IMR-90 (cell line): ENCODE results near the gene KRTAP4-9. TPM values are rescaled to one million over a fixed set of nuclear protein-coding genes. Genes with fewer than 3 reads are reported as not detected.

Experiments
- ATAC-seq: fragments of 200-7000 bp; cut with Tn5 transposase; 2 replicates; pipeline ENCODE4 v1.9.1; 2020; ENCODE audit warnings: low read depth, mild to moderate bottlenecking, moderate library complexity
- BruUV-seq: library from RNA; stranded (reverse); fragments of 400-500 nt; replicated peaks from 2 replicates; lab custom pipeline; 2021; lab: Mats Ljungman, UMichigan
- CTCF ChIA-PET: fragments of 300-600 bp; formaldehyde crosslinking; extraction: SDS; loops from one replicate; lab custom pipeline; 2021; ENCODE audit warnings: antibody characterized with exemption; lab: Yijun Ruan, JAX
- POLR2A ChIA-PET: fragments of 300-600 bp; sonication (Branson Sonifier 250); formaldehyde crosslinking; loops from one replicate; lab custom pipeline; 2022; ENCODE audit warnings: antibody characterized with exemption; ENCODE audit not compliant: unreplicated experiment; lab: Charles Lee
- DNase-seq: peaks from one replicate; pipeline ENCODE4 v3.0.0; 2013
- H2AFZ ChIP-seq: replicated peaks from 2 replicates; pipeline ENCODE3; 2013; ENCODE audit warnings: low read length, mild to moderate bottlenecking; ENCODE audit not compliant: poor library complexity
- H2AK5ac ChIP-seq: 2 replicates; pipeline ENCODE4 v1.6.1; 2013; ENCODE audit warnings: low read depth, low read length, inconsistent platforms
- H2AK9ac ChIP-seq: replicated peaks from 2 replicates; pipeline ENCODE3; 2013; ENCODE audit warnings: mild to moderate bottlenecking, low read depth, low read length, moderate library complexity; ENCODE audit not compliant: poor library complexity
- H2BK120ac ChIP-seq: 2 replicates; pipeline ENCODE4 v1.6.1; 2013; ENCODE audit warnings: low read depth, low read length, inconsistent platforms
- H2BK15ac ChIP-seq: 3 replicates; pipeline ENCODE4 v1.6.1; 2013; ENCODE audit warnings: low read depth, low read length, inconsistent platforms
- H2BK20ac ChIP-seq: 2 replicates; pipeline ENCODE4 v1.6.1; 2013; ENCODE audit warnings: low read depth, mild to moderate bottlenecking, inconsistent platforms, low read length, moderate library complexity
- H2BK5ac ChIP-seq: 2 replicates; pipeline ENCODE4 v1.6.1; 2013; ENCODE audit warnings: mild to moderate bottlenecking, low read depth, low read length, inconsistent platforms; ENCODE audit not compliant: poor library complexity, severe bottlenecking
- H3K14ac ChIP-seq: replicated peaks from 2 replicates; pipeline ENCODE4 v1.6.1; 2013; ENCODE audit warnings: low read depth, low read length, inconsistent platforms
- H3K18ac ChIP-seq: 2 replicates; pipeline ENCODE4 v1.6.1; 2013; ENCODE audit warnings: low read depth, low read length, control low read depth
- H3K23ac ChIP-seq: 2 replicates; pipeline ENCODE4 v1.6.1; 2013; ENCODE audit warnings: low read depth, low read length, inconsistent platforms
- H3K27ac ChIP-seq: 2 replicates; pipeline ENCODE4 v1.5.1; 2013; ENCODE audit warnings: mild to moderate bottlenecking, control low read depth, low read length; ENCODE audit not compliant: insufficient read depth
- H3K27me3 ChIP-seq: 2 replicates; pipeline ENCODE4 v1.6.1; 2013; ENCODE audit warnings: low read length; ENCODE audit not compliant: control insufficient read depth, insufficient read depth
- H3K36me3 ChIP-seq: 2 replicates; pipeline ENCODE4 v1.6.1; 2013; ENCODE audit warnings: low read length, mixed read lengths; ENCODE audit not compliant: control insufficient read depth, insufficient read depth
- H3K4ac ChIP-seq: 2 replicates; pipeline ENCODE4 v1.6.1; 2013; ENCODE audit warnings: low read depth, low read length, inconsistent platforms
- H3K4me1 ChIP-seq: 2 replicates; pipeline ENCODE4 v1.6.1; 2013; ENCODE audit warnings: low read length, mixed read lengths; ENCODE audit not compliant: control insufficient read depth, insufficient read depth
- H3K4me2 ChIP-seq: 2 replicates; pipeline ENCODE4 v1.6.1; 2013; ENCODE audit warnings: low read depth, mild to moderate bottlenecking, control low read depth, low read length, moderate library complexity
- H3K4me3 ChIP-seq: 2 replicates; pipeline ENCODE4 v1.5.1; 2013; ENCODE audit warnings: low read depth, mild to moderate bottlenecking, control low read depth, low read length, moderate library complexity; ENCODE audit not compliant: insufficient read depth
- H3K56ac ChIP-seq: 2 replicates; pipeline ENCODE4 v1.6.1; 2013; ENCODE audit warnings: low read length, inconsistent platforms; ENCODE audit not compliant: insufficient read depth; ENCODE audit errors: extremely low read depth
- H3K79me1 ChIP-seq, 2 experiments: 2 replicates each; pipeline ENCODE4 v1.6.1; 2013; ENCODE audit warnings: low read length in 2 of 2, inconsistent platforms in 1 of 2, low read depth in 1 of 2
- H3K9ac ChIP-seq: 2 replicates; pipeline ENCODE4 v1.6.1; 2013; ENCODE audit warnings: low read depth, low read length, control low read depth
- H3K9me1 ChIP-seq: 2 replicates; pipeline ENCODE4 v1.6.1; 2013; ENCODE audit warnings: low read length, inconsistent platforms; ENCODE audit not compliant: insufficient read depth
- H3K9me3 ChIP-seq: 2 replicates; pipeline ENCODE4 v1.6.1; 2013; ENCODE audit warnings: low read length; ENCODE audit not compliant: control insufficient read depth, insufficient read depth
- H4K20me1 ChIP-seq: 2 replicates; pipeline ENCODE4 v1.6.1; 2013; ENCODE audit warnings: low read length, inconsistent platforms; ENCODE audit not compliant: insufficient read depth
- H4K5ac ChIP-seq: 2 replicates; pipeline ENCODE4 v1.6.1; 2013; ENCODE audit warnings: mild to moderate bottlenecking, low read depth, low read length, control low read depth
- H4K8ac ChIP-seq, 2 experiments: 2 replicates each; pipeline ENCODE4 v1.6.1; 2013; ENCODE audit warnings: low read depth in 2 of 2, low read length in 2 of 2, control low read depth in 1 of 2, inconsistent platforms in 1 of 2
- H4K91ac ChIP-seq: 2 replicates; pipeline ENCODE4 v1.6.1; 2013; ENCODE audit warnings: low read depth, low read length, inconsistent platforms; ENCODE audit not compliant: insufficient read depth
- BHLHE40 ChIP-seq: fragments of 150-350 bp; IDR thresholded peaks from 2 replicates; pipeline ENCODE4 v1.6.1; 2016; ENCODE audit warnings: mild to moderate bottlenecking, low read depth, low read length
- CEBPB ChIP-seq: IDR thresholded peaks from 2 replicates; pipeline ENCODE4 v1.6.1; 2012; ENCODE audit warnings: low read depth, low read length, improper control_type of control experiment
- CHD1 ChIP-seq: IDR thresholded peaks from 2 replicates; pipeline ENCODE4 v1.6.1; 2012; ENCODE audit warnings: low read depth, low read length, improper control_type of control experiment
- MAZ ChIP-seq: IDR thresholded peaks from 2 replicates; pipeline ENCODE4 v1.6.1; 2012; ENCODE audit warnings: low read depth, mild to moderate bottlenecking, low read length, improper control_type of control experiment, moderate library complexity, borderline replicate concordance
- MXI1 ChIP-seq: IDR thresholded peaks from 2 replicates; pipeline ENCODE4 v1.6.1; 2012; ENCODE audit warnings: low read depth, mild to moderate bottlenecking, low read length, moderate library complexity, borderline replicate concordance
- NFE2L2 ChIP-seq: fragments of 150-350 bp; IDR thresholded peaks from 2 replicates; pipeline ENCODE4 v1.6.1; 2016; ENCODE audit warnings: low read depth, mild to moderate bottlenecking, low read length
- POLR2A ChIP-seq: IDR thresholded peaks from 2 replicates; pipeline ENCODE4 v1.6.1; 2012; ENCODE audit warnings: mild to moderate bottlenecking, low read depth, low read length
- RAD21 ChIP-seq: IDR thresholded peaks from 2 replicates; pipeline ENCODE4 v1.6.1; 2012; ENCODE audit warnings: low read length, improper control_type of control experiment
- RCOR1 ChIP-seq: IDR thresholded peaks from 2 replicates; pipeline ENCODE4 v1.6.1; 2012; ENCODE audit warnings: mild to moderate bottlenecking, low read length, improper control_type of control experiment; ENCODE audit not compliant: insufficient replicate concordance
- RFX5 ChIP-seq: IDR thresholded peaks from 2 replicates; pipeline ENCODE4 v1.8.0; 2012; ENCODE audit warnings: low read depth, mild to moderate bottlenecking, low read length, moderate library complexity
- SMC3 ChIP-seq: fragments of 150-350 bp; IDR thresholded peaks from 2 replicates; pipeline ENCODE4 v1.6.1; 2016; ENCODE audit warnings: low read depth, mild to moderate bottlenecking, antibody characterized with exemption, low read length, moderate library complexity
- WGBS, 2 experiments: methylation state at CpG; one replicate each; pipeline versions ENCODE4 v1.1.5 to v1.1.7; 2013; ENCODE audit warnings: missing lambda C conversion rate in 2 of 2; ENCODE audit not compliant: insufficient read length in 1 of 2; ENCODE audit errors: extremely low coverage in 2 of 2; 5-methylcytosine and 5-hydroxymethylcytosine counted together
- dilution Hi-C: fragments of 300-500 bp; cut with HindIII; formaldehyde crosslinking; loops from one replicate; pipeline ENCODE4 v1.14.3; 2018; ENCODE audit warnings: low sequenced_read_pairs; ENCODE audit not compliant: unreplicated experiment
- in situ Hi-C: fragments of 300-500 bp; cut with MboI; formaldehyde crosslinking; loops from 3 replicates; pipeline ENCODE4 v1.14.3; 2019; ENCODE audit warnings: low sequenced_read_pairs, inconsistent platforms, mixed read lengths
- intact Hi-C: fragments of 100-400 bp; cut with micrococcal nuclease; formaldehyde crosslinking; loops from 2 replicates; pipeline ENCODE4 v1.10.0; 2022
- polyA plus RNA-seq, 3 experiments: library from polyadenylated mRNA; depleted of rRNA; stranded (reverse); fragments of >200 nt; gene quantifications; 2 replicates each; pipeline ENCODE4 v1.2.3, GENCODE V29; 2012; ENCODE audit warnings: low replicate concordance in 1 of 3
- total RNA-seq: library from RNA; depleted of rRNA; stranded (reverse); fragments of >200 nt; gene quantifications from 2 replicates; pipeline ENCODE4 v1.2.3, GENCODE V29; 2012
- TF ChIP-seq, protein P1 (sequence below): fragments of 150-350 bp; IDR thresholded peaks from 2 replicates; pipeline ENCODE4 v1.6.1; 2017; ENCODE audit warnings: mild to moderate bottlenecking, antibody characterized with exemption, low read length, low read depth
- TF ChIP-seq, protein P2 (sequence below): conservative IDR thresholded peaks from 2 replicates; pipeline ENCODE4 v1.5.1; 2012; ENCODE audit warnings: mild to moderate bottlenecking, low read depth, low read length, improper control_type of control experiment
- TF ChIP-seq, protein P3 (sequence below): fragments of 150-350 bp; IDR thresholded peaks from 2 replicates; pipeline ENCODE4 v1.6.1; 2016; ENCODE audit warnings: low read depth, mild to moderate bottlenecking, low read length, moderate library complexity, borderline replicate concordance

Gene KRTAP4-9
- total and polyA plus RNA-seq, 2 of the 4 experiments (the other 2 are of a cell fraction), result 0.24 TPM; not detected in 1

DNA sequence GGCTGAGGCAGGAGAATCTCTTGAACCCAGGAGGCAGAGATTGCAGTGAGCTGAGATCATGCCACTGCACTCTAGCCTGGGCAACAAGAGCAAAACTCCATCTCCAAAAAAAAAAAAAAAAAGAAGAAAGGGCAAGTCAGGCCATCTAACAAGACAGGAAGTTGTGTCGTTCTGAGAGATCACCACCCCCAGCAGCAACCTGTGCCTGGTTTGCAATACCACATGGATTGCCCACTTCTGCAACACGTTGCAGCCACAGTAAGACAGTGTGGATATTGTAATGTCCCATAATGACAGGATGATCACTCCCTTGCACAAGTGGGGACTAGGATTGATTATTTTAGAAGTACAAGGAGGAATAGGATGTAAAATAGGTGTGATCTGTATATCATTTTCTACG, 36.2 kb upstream of the KRTAP4-9 start:
- WGBS, 2 experiments, result no CpG with 5 or more reads among the region's 3 CpGs
- peaks cover 7% of the 10 kb centered on the region for H3K9me1 ChIP-seq
- H3K23ac ChIP-seq, result no peak overlapping the region
- 0 out of 2 replicates have a peak overlapping the region, but pooled peaks have one; percentile 24 for H3K14ac ChIP-seq
- no peak overlapping the region for H4K8ac ChIP-seq
- H3K27me3 ChIP-seq, result no peaks in the 10 kb centered on the region
- H2BK120ac ChIP-seq, result peak overlapping the region; percentile 40
- POLR2A ChIA-PET, result no interaction called here
- H2AK5ac ChIP-seq, result peak overlapping the region; percentile 83; the same call in 1 of the 2 replicates
- no peaks in the 10 kb centered on the region for H3K36me3 ChIP-seq
- H2AK9ac ChIP-seq, result no peak overlapping the region
- no peak overlapping the region for H3K9ac ChIP-seq
- TF ChIP-seq RCOR1 (no peak), RAD21 (no peak), RFX5 (no peak), POLR2A (no peak), CHD1 (no peak), BHLHE40 (no peak), NFE2L2 (no peak), CEBPB (no peak), MXI1 (no peak), MAZ (no peak), SMC3 (no peak)
- TF ChIP-seq, protein P1, sequence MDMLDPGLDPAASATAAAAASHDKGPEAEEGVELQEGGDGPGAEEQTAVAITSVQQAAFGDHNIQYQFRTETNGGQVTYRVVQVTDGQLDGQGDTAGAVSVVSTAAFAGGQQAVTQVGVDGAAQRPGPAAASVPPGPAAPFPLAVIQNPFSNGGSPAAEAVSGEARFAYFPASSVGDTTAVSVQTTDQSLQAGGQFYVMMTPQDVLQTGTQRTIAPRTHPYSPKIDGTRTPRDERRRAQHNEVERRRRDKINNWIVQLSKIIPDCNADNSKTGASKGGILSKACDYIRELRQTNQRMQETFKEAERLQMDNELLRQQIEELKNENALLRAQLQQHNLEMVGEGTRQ, result no peak
- TF ChIP-seq, protein P2, sequence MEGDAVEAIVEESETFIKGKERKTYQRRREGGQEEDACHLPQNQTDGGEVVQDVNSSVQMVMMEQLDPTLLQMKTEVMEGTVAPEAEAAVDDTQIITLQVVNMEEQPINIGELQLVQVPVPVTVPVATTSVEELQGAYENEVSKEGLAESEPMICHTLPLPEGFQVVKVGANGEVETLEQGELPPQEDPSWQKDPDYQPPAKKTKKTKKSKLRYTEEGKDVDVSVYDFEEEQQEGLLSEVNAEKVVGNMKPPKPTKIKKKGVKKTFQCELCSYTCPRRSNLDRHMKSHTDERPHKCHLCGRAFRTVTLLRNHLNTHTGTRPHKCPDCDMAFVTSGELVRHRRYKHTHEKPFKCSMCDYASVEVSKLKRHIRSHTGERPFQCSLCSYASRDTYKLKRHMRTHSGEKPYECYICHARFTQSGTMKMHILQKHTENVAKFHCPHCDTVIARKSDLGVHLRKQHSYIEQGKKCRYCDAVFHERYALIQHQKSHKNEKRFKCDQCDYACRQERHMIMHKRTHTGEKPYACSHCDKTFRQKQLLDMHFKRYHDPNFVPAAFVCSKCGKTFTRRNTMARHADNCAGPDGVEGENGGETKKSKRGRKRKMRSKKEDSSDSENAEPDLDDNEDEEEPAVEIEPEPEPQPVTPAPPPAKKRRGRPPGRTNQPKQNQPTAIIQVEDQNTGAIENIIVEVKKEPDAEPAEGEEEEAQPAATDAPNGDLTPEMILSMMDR, result no peak
- TF ChIP-seq, protein P3, sequence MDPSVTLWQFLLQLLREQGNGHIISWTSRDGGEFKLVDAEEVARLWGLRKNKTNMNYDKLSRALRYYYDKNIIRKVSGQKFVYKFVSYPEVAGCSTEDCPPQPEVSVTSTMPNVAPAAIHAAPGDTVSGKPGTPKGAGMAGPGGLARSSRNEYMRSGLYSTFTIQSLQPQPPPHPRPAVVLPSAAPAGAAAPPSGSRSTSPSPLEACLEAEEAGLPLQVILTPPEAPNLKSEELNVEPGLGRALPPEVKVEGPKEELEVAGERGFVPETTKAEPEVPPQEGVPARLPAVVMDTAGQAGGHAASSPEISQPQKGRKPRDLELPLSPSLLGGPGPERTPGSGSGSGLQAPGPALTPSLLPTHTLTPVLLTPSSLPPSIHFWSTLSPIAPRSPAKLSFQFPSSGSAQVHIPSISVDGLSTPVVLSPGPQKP, result no peak
- no peak overlapping the region for H3K27ac ChIP-seq
- no peak overlapping the region for H3K4me2 ChIP-seq
- H3K79me1 ChIP-seq, result no peaks in the 10 kb centered on the region
- H3K56ac ChIP-seq, result no peak overlapping the region
- peak overlapping the region; percentile 25; the same call in 2 of the 3 replicates for H2BK15ac ChIP-seq
- dilution Hi-C loops (no loop called here), in situ Hi-C loops (no loop called here), intact Hi-C loops (no loop called here)
- no TSS peak for BruUV-seq
- H4K91ac ChIP-seq, result peak overlapping the region; percentile 61; the same call in 1 of the 2 replicates
- ATAC-seq (no peak), DNase-seq (no peak)
- no peak overlapping the region for H2BK5ac ChIP-seq
- no peak overlapping the region for H3K4me3 ChIP-seq
- H2AFZ ChIP-seq, result no peak overlapping the region
- H4K20me1 ChIP-seq, result no peaks in the 10 kb centered on the region
- no peak overlapping the region for H4K5ac ChIP-seq
- peak overlapping the region; percentile 65 for H3K4ac ChIP-seq
- no peaks in the 10 kb centered on the region for H3K9me3 ChIP-seq
- peaks cover 4% of the 10 kb centered on the region; the same call in 1 of the 2 replicates for H3K4me1 ChIP-seq
- peak overlapping the region; percentile 93 for H2BK20ac ChIP-seq
- peak overlapping the region; percentile 33; the same call in 1 of the 2 replicates for H3K18ac ChIP-seq
- CTCF ChIA-PET, result no interaction called here
